RPMI7951 (cell line): ENCODE results near the gene USP36. TPM values are rescaled to one million over a fixed set of nuclear protein-coding genes. Genes with fewer than 3 reads are reported as not detected.

Experiments used
- DNase-seq: peaks from one replicate; pipeline ENCODE4 v3.0.0-alpha.2; 2012; ENCODE audit warnings: low read depth
- total RNA-seq: library from RNA; depleted of rRNA; stranded (reverse); fragments of >200 nt; shearing (Covaris generic); gene quantifications from 2 replicates; pipeline ENCODE4 v1.2.3, GENCODE V29; 2014

USP36 gene
- total RNA-seq, 1 experiment from 2014 or later = 11.2 TPM

- DNase-seq = no peak
Measured at GRCh38 chr17:78839235-78839761, 1.3 kb downstream of the USP36 start.

GRCh38 chr17:78838574-78839005 lies 2.0 kb downstream of the USP36 start:
- DNase-seq = no peak

GRCh38 chr17:78836420-78837021 lies 4.1 kb downstream of the USP36 start:
- no peak for DNase-seq

- DNase-seq = no peak
Measured at GRCh38 chr17:78834571-78834970, 6.0 kb downstream of the USP36 start.

GRCh38 chr17:78832541-78832810 lies 8.1 kb downstream of the USP36 start:
- DNase-seq = no peak

- DNase-seq = no peak
Measured at GRCh38 chr17:78831688-78832540, 8.7 kb downstream of the USP36 start.

GRCh38 chr17:78829477-78829876 lies 11.1 kb downstream of the USP36 start:
- no peak for DNase-seq

DNA sequence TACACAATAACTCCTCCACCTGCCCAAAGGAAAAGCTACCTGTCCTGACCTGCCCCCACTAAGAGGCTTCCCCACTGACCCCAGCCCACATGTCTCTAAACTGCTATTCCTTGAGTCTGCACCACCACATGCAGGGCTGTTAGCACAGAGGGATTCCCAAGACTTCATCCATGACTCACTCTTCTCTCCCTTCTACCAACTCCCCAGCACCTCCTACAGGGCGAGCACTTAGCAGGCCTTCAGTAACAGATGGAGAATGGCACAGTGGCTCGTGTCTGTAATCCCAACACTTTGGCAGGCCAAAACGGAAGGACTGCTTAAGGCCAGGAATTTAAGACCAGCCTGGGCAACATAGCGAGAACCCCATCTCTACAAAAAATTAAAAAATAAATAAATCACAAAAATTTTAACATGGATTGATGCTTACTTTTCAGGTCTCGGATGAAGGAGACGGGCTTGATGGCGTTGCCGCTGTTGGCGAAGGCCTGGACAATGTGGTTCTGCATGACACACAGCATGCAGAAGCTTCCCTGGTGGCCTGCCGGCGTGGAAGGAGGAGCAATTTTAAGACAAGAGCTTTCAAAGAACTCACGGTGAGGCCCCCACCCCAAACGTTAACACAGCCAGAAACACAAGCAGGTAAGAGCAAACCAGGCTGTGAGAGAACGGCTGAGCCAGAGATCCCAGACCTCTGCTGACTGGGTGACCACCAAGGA lies 12.0 kb downstream of the USP36 start:
- peak; percentile 44 for DNase-seq

GRCh38 chr17:78826836-78827509 lies 13.6 kb downstream of the USP36 start:
- no peak for DNase-seq

DNA sequence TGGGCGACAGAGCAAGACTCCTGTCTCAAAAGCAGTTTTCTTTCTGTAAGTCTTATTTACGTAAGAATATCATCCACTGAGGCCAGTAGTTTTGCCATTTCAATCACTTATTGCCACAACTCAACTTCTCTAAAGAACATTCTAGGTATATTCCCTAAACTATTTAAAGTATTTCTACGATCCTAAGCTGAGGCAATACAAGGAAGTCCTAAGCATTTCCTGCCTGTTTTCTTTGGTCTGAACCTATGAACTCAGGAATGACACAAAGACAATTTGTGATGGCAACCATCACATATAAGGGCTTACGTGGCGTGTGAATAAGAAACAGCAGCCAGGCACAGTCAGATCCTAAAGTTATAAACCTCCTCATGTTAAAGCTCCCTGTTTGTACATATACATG lies 14.2 kb downstream of the USP36 start:
- DNase-seq = no peak

DNA sequence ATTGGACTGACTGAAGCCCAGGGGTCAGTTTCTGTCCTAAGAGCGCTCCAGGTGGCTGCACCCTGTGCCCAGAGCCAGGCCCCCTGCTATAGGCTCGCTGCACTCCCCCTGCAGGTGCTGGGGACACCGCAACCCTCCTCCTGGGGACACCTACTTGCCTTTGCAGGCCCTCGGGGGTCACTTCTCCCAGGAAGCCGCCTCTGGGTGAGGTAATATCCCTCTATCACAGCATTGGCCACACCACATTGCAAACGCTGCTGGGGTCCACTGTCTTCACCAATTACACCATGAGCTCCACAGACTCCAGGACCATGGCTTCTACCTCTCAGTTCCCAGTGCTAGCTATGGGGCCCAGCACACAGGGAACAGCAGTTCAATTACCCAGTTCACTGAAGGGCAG lies 14.9 kb downstream of the USP36 start:
- no peak for DNase-seq

DNA sequence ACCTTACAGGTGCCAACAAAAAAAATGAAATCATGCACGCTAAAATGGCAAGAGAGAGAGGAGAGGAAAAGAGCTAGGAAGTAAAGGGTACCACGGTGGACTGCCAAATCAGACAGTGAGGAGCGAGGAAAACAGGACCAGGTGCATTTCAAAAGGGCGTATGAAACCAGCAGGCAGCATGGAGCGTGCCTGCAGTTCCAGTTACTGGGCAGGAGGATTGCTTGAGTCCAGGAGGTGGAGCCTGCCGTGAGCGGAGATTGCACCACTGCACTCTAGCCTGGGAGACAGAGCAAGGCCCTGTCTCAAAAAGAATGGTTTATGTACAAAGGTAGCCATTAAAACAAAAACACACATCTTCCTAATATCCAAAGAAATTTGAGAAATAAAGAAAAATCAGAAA lies 16.4 kb downstream of the USP36 start:
- DNase-seq = no peak

GRCh38 chr17:78823282-78824046 lies 17.1 kb downstream of the USP36 start:
- no peak for DNase-seq

GRCh38 chr17:78822552-78822951 lies 18.1 kb downstream of the USP36 start:
- DNase-seq = peak; percentile 97

DNA sequence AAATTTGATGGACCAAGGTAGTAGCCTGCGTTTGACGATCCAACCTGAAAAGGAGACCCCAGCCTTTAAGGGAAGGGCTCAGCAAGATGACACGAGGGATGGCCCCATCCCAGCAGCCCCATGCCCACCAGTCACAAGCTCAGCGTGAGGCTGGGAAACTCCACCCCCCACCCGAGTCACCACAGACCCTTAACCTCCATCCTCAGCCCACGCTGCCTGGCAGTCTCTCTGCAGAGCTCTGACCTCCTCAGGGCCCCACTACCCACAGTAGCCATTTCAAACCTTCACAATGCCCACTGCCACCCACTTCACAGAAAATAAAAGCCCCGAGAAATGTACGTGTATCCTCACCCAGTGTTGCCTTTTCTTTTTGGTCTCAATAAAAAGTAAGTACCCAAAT lies 18.7 kb downstream of the USP36 start:
- no peak for DNase-seq

GRCh38 chr17:78820841-78821240 lies 19.8 kb downstream of the USP36 start:
- DNase-seq = no peak

GRCh38 chr17:78819806-78820792 lies 20.5 kb downstream of the USP36 start:
- DNase-seq = no peak

DNA sequence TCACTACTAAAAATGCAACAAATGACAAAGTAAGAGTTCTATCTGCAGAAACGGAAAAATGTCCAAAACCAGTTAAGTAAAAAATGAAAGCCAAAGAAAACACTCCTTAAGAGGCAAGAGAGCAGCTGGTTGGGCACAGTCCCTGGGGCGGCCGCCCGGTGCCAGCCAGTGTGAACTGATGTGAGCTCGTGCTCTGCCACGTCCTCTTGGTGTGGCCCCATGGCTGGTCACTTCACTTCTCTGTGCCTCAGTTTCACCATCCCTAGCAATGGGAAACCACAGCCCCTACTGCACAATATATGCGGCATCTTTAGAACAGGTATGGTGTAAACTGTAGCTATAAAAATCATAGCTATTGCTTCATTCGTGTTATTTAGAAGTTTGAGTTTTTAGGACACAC lies 21.2 kb downstream of the USP36 start:
- no peak for DNase-seq

GRCh38 chr17:78818932-78819331 lies 21.7 kb downstream of the USP36 start:
- no peak for DNase-seq
